Esophagus muscularis mucosa (tissue), 4 donors: Measurements from ENCODE around the gene LRRIQ1. TPM values are rescaled to one million over a fixed set of nuclear protein-coding genes. Genes with fewer than 3 reads are reported as not detected.

Experiments
- DNase-seq: peaks from one replicate; pipeline ENCODE4 v3.0.0-alpha.2; 2017; ENCODE audit errors: extremely low spot score
- H3K27ac ChIP-seq, 4 donors: fragments of 200-600 bp; sonication (generic); replicated peaks in 1 of 4; 1 replicate in 3 of 4; 2 replicates in 1 of 4; pipeline ENCODE4 v1.5.1; 2016 to 2019; ENCODE audit warnings: mild to moderate bottlenecking in 1 of 4
- H3K27me3 ChIP-seq, 4 donors: fragments of 200-600 bp; sonication (generic); one replicate each; pipeline versions ENCODE4 v1.5.1 to v1.6.0; 2016 to 2019
- H3K36me3 ChIP-seq, 4 donors: fragments of 200-600 bp; sonication (generic); one replicate each; pipeline ENCODE4 v1.5.1; 2016 to 2019
- H3K4me1 ChIP-seq, 4 donors: fragments of 200-600 bp; sonication (generic); one replicate each; pipeline ENCODE4 v1.5.1; 2016 to 2019
- H3K4me3 ChIP-seq, 4 donors: fragments of 200-600 bp; sonication (generic); 1 replicate in 2 of 4; 2 replicates in 2 of 4; pipeline ENCODE4 v1.5.1; 2016 to 2019; ENCODE audit warnings: mild to moderate bottlenecking in 4 of 4, moderate library complexity in 1 of 4
- H3K9me3 ChIP-seq, 4 donors: fragments of 200-600 bp; sonication (generic); 1 replicate in 3 of 4; 2 replicates in 1 of 4; pipeline ENCODE4 v1.5.1; 2016 to 2019
- CTCF ChIP-seq, 3 experiments: fragments of 200-600 bp in 2 of 3; fragments of 450-650 bp in 1 of 3; sonication (generic) in 2 of 3; IDR thresholded peaks; one replicate each; pipeline ENCODE4 v1.5.1; 2017 to 2019; ENCODE audit warnings: antibody characterized with exemption in 3 of 3, mild to moderate bottlenecking in 2 of 3, moderate library complexity in 1 of 3
- EP300 ChIP-seq: sonication (generic); formaldehyde crosslinking; IDR thresholded peaks from one replicate; pipeline ENCODE4 v1.6.1; 2017; ENCODE audit warnings: antibody characterized with exemption
- POLR2A ChIP-seq: fragments of 450-650 bp; IDR thresholded peaks from one replicate; pipeline ENCODE4 v1.6.1; 2017; ENCODE audit warnings: antibody characterized with exemption, moderate library complexity, mild to moderate bottlenecking, low read depth
- POLR2AphosphoS5 ChIP-seq, 2 donors: sonication (generic); formaldehyde crosslinking; IDR thresholded peaks; one replicate each; pipeline ENCODE4 v1.6.1; 2017; ENCODE audit warnings: antibody characterized with exemption in 2 of 2
- WGBS: methylation state at CpG from one replicate; pipeline ENCODE4 v1.1.5; 2018; 5-methylcytosine and 5-hydroxymethylcytosine counted together
- intact Hi-C: fragments of 100-400 bp; cut with DNase I; formaldehyde crosslinking; loops from one replicate; pipeline ENCODE4 v1.15.1; 2023
- total RNA-seq, 4 donors: library from RNA; depleted of rRNA; stranded (reverse); fragments of >200 nt; gene quantifications; one replicate each; pipeline versions ENCODE4 v1.1.0 to v1.2.1, GENCODE V29; 2016

Gene LRRIQ1
- total RNA-seq, 4 donors from 2014 or later = 0.13 to 0.42 (median 0.23) TPM

- Histone ChIP-seq H3K4me3 (peak overlapping the region; percentile 42 to 55 (median 47)), H3K36me3 (no peaks in the 10 kb centered on the region), H3K4me1 (peaks cover 17 to 23% (median 20%) of the 10 kb centered on the region in 4 donors), H3K27me3 (peaks cover 3 to 99% (median 62%) of the 10 kb centered on the region in 4 donors), H3K27ac (no peak overlapping the region), H3K9me3 (peaks cover 0 to 19% (median 7%) of the 10 kb centered on the region in 4 donors)
- TF ChIP-seq POLR2AphosphoS5 (IDR thresholded peaks at IDR 0.05) (no peak), POLR2A (no peak), EP300 (no peak)
- intact Hi-C loops = no loop called here
- DNase-seq = no peak
- 6% methylated on average over 42 of the region's 44 CpGs for WGBS
These were observed 243.5 kb downstream of the LRRIQ1 start for GRCh38 chr12:85279449-85280164.

- no peak for TF ChIP-seq EP300
- no peak for TF ChIP-seq CTCF (IDR thresholded peaks at IDR 0.05)
- TF ChIP-seq POLR2AphosphoS5 (IDR thresholded peaks at IDR 0.05) = no peak
- TF ChIP-seq POLR2A = no peak
- Histone ChIP-seq H3K9me3 (peaks cover 0 to 19% (median 7%) of the 10 kb centered on the region in 4 donors), H3K36me3 (no peaks in the 10 kb centered on the region), H3K4me3 (peak within 1 kb of the TSS; percentile 42 to 55 (median 47)), H3K4me1 (peaks cover 17 to 23% (median 20%) of the 10 kb centered on the region in 4 donors), H3K27me3 (peaks cover 3 to 99% (median 60%) of the 10 kb centered on the region in 4 donors), H3K27ac (no peak within 1 kb of the TSS)
- 4% methylated on average over 41 of the region's 49 CpGs for WGBS
- intact Hi-C loops = no loop called here
- no peak for DNase-seq
These were observed 244.2 kb downstream of the LRRIQ1 start, which contains the start of gene ALX1 for GRCh38 chr12:85280165-85280983. Gene ALX1 (plus strand): TSS chr12:85280220. CDS start chr12:85280262, 42 bp downstream.

GRCh38 chr12:85280984-85281630, 245.0 kb downstream of the LRRIQ1 start:
- Histone ChIP-seq H3K4me3 (peak overlapping the region; percentile 42 to 55 (median 47)), H3K27me3 (peaks cover 3 to 98% (median 59%) of the 10 kb centered on the region in 4 donors), H3K36me3 (no peaks in the 10 kb centered on the region), H3K27ac (no peak overlapping the region), H3K9me3 (peaks cover 0 to 19% (median 7%) of the 10 kb centered on the region in 4 donors), H3K4me1 (peaks cover 17 to 23% (median 20%) of the 10 kb centered on the region in 4 donors)
- intact Hi-C loops = no loop called here
- TF ChIP-seq POLR2A (no peak), EP300 (no peak), CTCF (IDR thresholded peaks at IDR 0.05) (no peak), POLR2AphosphoS5 (IDR thresholded peaks at IDR 0.05) (no peak)
- DNase-seq = no peak
- 9% methylated on average over 15 of the region's 15 CpGs for WGBS

- H3K9me3 ChIP-seq = peaks cover 0 to 19% (median 7%) of the 10 kb centered on the region in 4 donors
- DNase-seq = no peak
- H3K27me3 ChIP-seq = peaks cover 3 to 94% (median 53%) of the 10 kb centered on the region in 4 donors
- peaks cover 17 to 23% (median 20%) of the 10 kb centered on the region in 4 donors for H3K4me1 ChIP-seq
- H3K27ac ChIP-seq = no peak overlapping the region
- intact Hi-C loops = no loop called here
- no peak overlapping the region for H3K4me3 ChIP-seq
- TF ChIP-seq CTCF (IDR thresholded peaks at IDR 0.05) (no peak), EP300 (no peak), POLR2AphosphoS5 (IDR thresholded peaks at IDR 0.05) (no peak), POLR2A (no peak)
- no peaks in the 10 kb centered on the region for H3K36me3 ChIP-seq
- WGBS = 13% methylated on average over 11 of the region's 11 CpGs
These were observed 245.6 kb downstream of the LRRIQ1 start for GRCh38 chr12:85281636-85282312.
